GM12878 (cell line): ENCODE results near the gene PCSK1N. TPM values are rescaled to one million over a fixed set of nuclear protein-coding genes. Genes with fewer than 3 reads are reported as not detected.

Experiments used
- ATAC-seq: fragments of 200-7000 bp; cut with Tn5 transposase; 3 replicates; pipeline ENCODE4 v1.9.1; 2020; ENCODE audit warnings: mild to moderate bottlenecking, moderate library complexity
- BruUV-seq: library from RNA; stranded (reverse); fragments of 400-500 nt; replicated peaks from 2 replicates; lab custom pipeline; 2021; lab: Mats Ljungman, UMichigan
- CTCF ChIA-PET: fragments of 300-600 bp; sonication (Branson Sonifier 250); formaldehyde crosslinking; extraction: SDS; loops from one replicate; lab custom pipeline; 2021; ENCODE audit warnings: inconsistent platforms; lab: Yijun Ruan, JAX
- POLR2A ChIA-PET: fragments of 350-600 bp; formaldehyde crosslinking; extraction: SDS; loops from one replicate; lab custom pipeline; 2021; ENCODE audit warnings: inconsistent platforms; lab: Charles Lee
- RAD21 ChIA-PET: fragments of 300-600 bp; sonication (Branson Sonifier 250); formaldehyde crosslinking; loops from one replicate; lab custom pipeline; 2023; ENCODE audit warnings: antibody characterized with exemption; ENCODE audit not compliant: unreplicated experiment; lab: Charles Lee
- SMC1A ChIA-PET: fragments of 300-600 bp; sonication (Branson Sonifier 250); formaldehyde crosslinking; loops from one replicate; lab custom pipeline; 2023; ENCODE audit not compliant: unreplicated experiment, uncharacterized antibody; lab: Charles Lee
- DNase-seq: peaks from one replicate; pipeline ENCODE4 v3.0.0-alpha.2; 2011; ENCODE audit warnings: low read depth, low spot score
- FAIRE-seq: peaks from 3 replicates; lab custom pipeline; 2011; peaks lifted over from hg19 to GRCh38; lab: Jason Lieb, UNC
- H2AFZ ChIP-seq: 2 replicates; pipeline ENCODE4 v1.6.0; 2011; ENCODE audit warnings: low read depth, low read length, control low read depth; ENCODE audit not compliant: control insufficient read depth
- H3K27ac ChIP-seq: 2 replicates; pipeline ENCODE4 v1.5.1; 2011; ENCODE audit warnings: control low read depth; ENCODE audit not compliant: control insufficient read depth, insufficient read depth
- H3K27me3 ChIP-seq, 2 experiments: replicated peaks in 1 of 2; 2 replicates each; pipeline versions ENCODE4 v1.6.0 to v1.6.1; 2011; ENCODE audit warnings: low read length in 1 of 2; ENCODE audit not compliant: control insufficient read depth in 2 of 2, insufficient read depth in 2 of 2
- H3K36me3 ChIP-seq, 2 experiments: 2 replicates each; pipeline ENCODE4 v1.5.1; 2011; ENCODE audit warnings: low read length in 1 of 2; ENCODE audit not compliant: control insufficient read depth in 2 of 2, insufficient read depth in 2 of 2
- H3K4me1 ChIP-seq: 2 replicates; pipeline ENCODE4 v1.6.1; 2011; ENCODE audit warnings: mild to moderate bottlenecking, low read length, moderate library complexity, mixed read lengths; ENCODE audit not compliant: control insufficient read depth, insufficient read depth
- H3K4me2 ChIP-seq: 2 replicates; pipeline ENCODE4 v1.6.0; 2011; ENCODE audit warnings: control low read depth; ENCODE audit not compliant: control insufficient read depth, insufficient read depth
- H3K4me3 ChIP-seq: fragments of 200-600 bp; sonication (generic); 2 replicates; pipeline ENCODE4 v1.5.1; 2016
- H3K79me2 ChIP-seq: 2 replicates; pipeline ENCODE4 v1.6.0; 2011; ENCODE audit warnings: low read length; ENCODE audit not compliant: control insufficient read depth, insufficient read depth
- H3K9ac ChIP-seq: 2 replicates; pipeline ENCODE4 v1.8.0; 2011; ENCODE audit warnings: low read length, control low read depth, mixed read lengths; ENCODE audit not compliant: control insufficient read depth, insufficient read depth
- H3K9me3 ChIP-seq: replicated peaks from 3 replicates; pipeline ENCODE4 v1.5.1; 2011; ENCODE audit warnings: mild to moderate bottlenecking, low read length; ENCODE audit not compliant: control insufficient read depth, insufficient read depth
- H4K20me1 ChIP-seq: 2 replicates; pipeline ENCODE4 v1.6.0; 2011; ENCODE audit not compliant: control insufficient read depth, insufficient read depth
- BCL11A ChIP-seq: IDR thresholded peaks from 2 replicates; pipeline ENCODE4 v1.6.1; 2011; ENCODE audit warnings: low read depth, low read length
- FOXK2 ChIP-seq: fragments of 450-650 bp; IDR thresholded peaks from 2 replicates; pipeline ENCODE4 v1.6.1; 2017; ENCODE audit warnings: mild to moderate bottlenecking, moderate library complexity
- MEF2A ChIP-seq: IDR thresholded peaks from 2 replicates; pipeline ENCODE4 v1.6.1; 2011; ENCODE audit warnings: low read depth, mild to moderate bottlenecking, low read length, moderate library complexity; ENCODE audit not compliant: insufficient read depth
- MYC ChIP-seq: IDR thresholded peaks from 2 replicates; pipeline ENCODE4 v1.6.1; 2011; ENCODE audit warnings: mild to moderate bottlenecking, low read length, moderate library complexity, inconsistent platforms; ENCODE audit not compliant: insufficient read depth, insufficient replicate concordance, insufficient read length, severe bottlenecking
- RB1 ChIP-seq: fragments of 450-650 bp; formaldehyde crosslinking; IDR thresholded peaks from 2 replicates; pipeline ENCODE4 v1.6.1; 2017; ENCODE audit warnings: mild to moderate bottlenecking, borderline replicate concordance
- RFX5 ChIP-seq: IDR thresholded peaks from 2 replicates; pipeline ENCODE4 v1.6.1; 2011; ENCODE audit warnings: low read depth, low read length, improper control_type of control experiment
- SMARCA5 ChIP-seq: fragments of 450-650 bp; IDR thresholded peaks from 2 replicates; pipeline ENCODE4 v1.6.1; 2017; ENCODE audit warnings: mild to moderate bottlenecking
- TARDBP ChIP-seq: IDR thresholded peaks from 2 replicates; pipeline ENCODE4 v1.6.1; 2016; ENCODE audit warnings: borderline replicate concordance
- ZNF24 ChIP-seq: fragments of 450-650 bp; IDR thresholded peaks from 2 replicates; pipeline ENCODE4 v1.6.1; 2017; ENCODE audit warnings: antibody characterized with exemption, mild to moderate bottlenecking
- ZNF274 ChIP-seq: IDR thresholded peaks from one replicate; pipeline ENCODE4 v1.8.0; 2011; ENCODE audit not compliant: insufficient read length, insufficient read depth
- ZZZ3 ChIP-seq: IDR thresholded peaks from 2 replicates; pipeline ENCODE4 v1.6.1; 2011; ENCODE audit warnings: low read depth; ENCODE audit not compliant: control insufficient read depth, insufficient read length
- WGBS: methylation state at CpG from one replicate; pipeline ENCODE4 v1.1.6; 2016; ENCODE audit warnings: low lambda C conversion rate; ENCODE audit not compliant: insufficient replicate concordance, insufficient coverage; ENCODE audit errors: missing lambda C conversion rate; 5-methylcytosine and 5-hydroxymethylcytosine counted together
- in situ Hi-C: fragments of 300-500 bp; cut with MboI; formaldehyde crosslinking; loops from 9 replicates; pipeline ENCODE4 v1.14.3; 2018; ENCODE audit warnings: mixed read lengths
- intact Hi-C: fragments of 100-400 bp; cut with micrococcal nuclease; formaldehyde crosslinking; loops from one replicate; pipeline ENCODE4 v1.14.2; 2022; ENCODE audit not compliant: unreplicated experiment
- polyA plus RNA-seq, 11 experiments: library from polyadenylated mRNA; depleted of rRNA in 4 of 11; unstranded in 6 of 11; stranded (reverse) in 5 of 11; fragments of >200 nt; fragmentation: Nextera tagmentation in 4 of 11; fragmentation: Illumina TruSeq in 1 of 11; extraction: Ambion mirVana in 4 of 11; extraction: Trizol in 1 of 11; gene quantifications; 1 replicate in 1 of 11; 2 replicates in 10 of 11; pipeline versions ENCODE4 v1.2.1 to v1.2.3, GENCODE V29; 2011 to 2016; ENCODE audit warnings: inconsistent platforms in 2 of 11, missing spikeins in 2 of 11, low read depth in 1 of 11
- total RNA-seq, 4 experiments: library from RNA; depleted of rRNA in 3 of 4; stranded (reverse); fragments of >200 nt in 3 of 4; fragmentation: Illumina TruSeq in 1 of 4; extraction: Trizol in 1 of 4; gene quantifications; 2 replicates each; pipeline versions ENCODE4 v1.2.1 to v1.2.3, GENCODE V29; 2013 to 2021

Gene PCSK1N
- total and polyA plus RNA-seq, 10 of the 15 experiments (the other 5 are each of a cell fraction or from before 2014, with no cell fraction given) = 0.19 TPM; not detected in 9

- Histone ChIP-seq H3K79me2 (no peaks in the 10 kb centered on the region; the same call in none of the 2 replicates), H3K36me3 (no peaks in the 10 kb centered on the region; a peak in 1 of 4 replicates), H4K20me1 (no peaks in the 10 kb centered on the region), H3K9me3 (no peaks in the 10 kb centered on the region), H3K27ac (no peak overlapping the region), H3K4me3 (no peak overlapping the region), H3K27me3 (no peaks in the 10 kb centered on the region), H3K9ac (no peak overlapping the region), H3K4me2 (no peak overlapping the region), H2AFZ (no peak overlapping the region), H3K4me1 (no peaks in the 10 kb centered on the region)
- POLR2A ChIA-PET = interaction anchor here (0.6 to 0.7 kb wide), 3 partner anchors 33 to 148 kb away, joined by 3 to 8 read pairs (median 3); no protein-coding TSS in a partner anchor
- CTCF ChIA-PET = interaction anchor here (1.4 kb wide), 1 partner anchor 150 kb away, joined by 3 read pairs; no protein-coding TSS in a partner anchor
- no TSS peak for BruUV-seq
- SMC1A ChIA-PET = interaction anchor here (0.8 kb wide), 1 partner anchor 20 kb away, joined by 3 read pairs; no protein-coding TSS in a partner anchor
- in situ Hi-C loops (no loop called here), intact Hi-C loops (no loop called here)
- ATAC-seq (no peak), DNase-seq (no peak), FAIRE-seq (no peak)
- TF ChIP-seq TARDBP (no peak), SMARCA5 (no peak), RB1 (no peak), ZNF24 (no peak), FOXK2 (no peak), MEF2A (no peak), ZZZ3 (no peak), RFX5 (no peak), MYC (no peak), ZNF274 (no peak), BCL11A (no peak)
- WGBS = 73% methylated on average over 2 of the region's 2 CpGs
- RAD21 ChIA-PET = no interaction called here
Observed at GRCh38 chrX:48798318-48798717, 37.1 kb downstream of the PCSK1N start.
